ENCODE results near the gene RELL2.

RELL2 gene

GRCh38 chr5:141675672-141676071, 38.9 kb downstream of the RELL2 start:
- DNase-seq (ENCODE audit: low read depth) = no peak

- no peak for DNase-seq (ENCODE audit: low read depth)
These were observed 40.6 kb downstream of the RELL2 start for GRCh38 chr5:141677415-141677814.

- DNase-seq (ENCODE audit: low read depth) = no peak
These were observed 43.4 kb downstream of the RELL2 start for GRCh38 chr5:141680178-141680577.

GRCh38 chr5:141680751-141681201, 44.0 kb downstream of the RELL2 start:
- no peak for DNase-seq (ENCODE audit: low read depth)

- DNase-seq (ENCODE audit: low read depth) = no peak
These were observed 44.5 kb downstream of the RELL2 start for GRCh38 chr5:141681295-141681694.

- DNase-seq (ENCODE audit: low read depth) = no peak
These were observed 45.2 kb downstream of the RELL2 start, which contains the start of gene ARAP3 for GRCh38 chr5:141681695-141682641. ARAP3 (minus strand) TSS chr5:141682230; CDS start chr5:141680486, 1,744 bp downstream.

GRCh38 chr5:141683596-141684141, 46.9 kb downstream of the RELL2 start:
- DNase-seq (ENCODE audit: low read depth) = no peak

GRCh38 chr5:141685591-141685990, 48.8 kb downstream of the RELL2 start:
- DNase-seq (ENCODE audit: low read depth) = no peak

- DNase-seq (ENCODE audit: low read depth) = no peak
These were observed 50.0 kb downstream of the RELL2 start for GRCh38 chr5:141686648-141687416.

Measured in T follicular helper cell (primary cell).